NCI-H2227 (cell line): ENCODE results near the gene SRRM4.
"Not testable (repeated sequence)": the region's sequence is repeated elsewhere in the genome, so short reads cannot be mapped to it uniquely, and the experiment has no call there.

Experiments
- DNase-seq: peaks from one replicate; lab custom pipeline; 2025; ENCODE audit not compliant: unreplicated experiment; lab: John Stamatoyannopoulos, UW

Gene SRRM4

GRCh38 chr12:119068129-119068856 lies 87.0 kb downstream of the SRRM4 start:
- no peak for DNase-seq

- peak; percentile 33 for DNase-seq
Measured at GRCh38 chr12:119069147-119069642, 87.9 kb downstream of the SRRM4 start.

GRCh38 chr12:119071176-119071575 lies 89.8 kb downstream of the SRRM4 start:
- no peak for DNase-seq

GRCh38 chr12:119071638-119072231 lies 90.4 kb downstream of the SRRM4 start:
- DNase-seq = no peak

DNA sequence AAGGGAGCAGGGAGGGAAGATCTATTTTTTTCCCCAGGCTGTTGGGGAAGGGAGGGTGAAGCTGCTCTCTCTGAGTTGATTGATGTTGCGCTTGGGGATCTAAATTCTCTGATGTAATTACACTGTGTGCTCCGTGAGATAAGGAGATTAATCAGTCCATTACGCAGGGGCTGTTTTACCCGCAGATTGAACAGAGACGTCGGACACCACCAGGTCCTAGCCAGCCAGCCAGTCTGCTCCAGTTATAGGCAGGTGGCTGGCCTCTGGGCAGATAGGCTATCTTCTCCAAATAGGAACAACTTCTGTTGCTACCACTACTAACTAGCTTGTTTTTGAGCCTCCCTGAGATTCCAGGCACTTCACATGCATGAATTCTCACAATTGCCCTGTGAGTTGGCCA lies 91.1 kb downstream of the SRRM4 start:
- DNase-seq = peak; percentile 32

GRCh38 chr12:119075222-119075787 lies 94.0 kb downstream of the SRRM4 start:
- DNase-seq = no peak

DNA sequence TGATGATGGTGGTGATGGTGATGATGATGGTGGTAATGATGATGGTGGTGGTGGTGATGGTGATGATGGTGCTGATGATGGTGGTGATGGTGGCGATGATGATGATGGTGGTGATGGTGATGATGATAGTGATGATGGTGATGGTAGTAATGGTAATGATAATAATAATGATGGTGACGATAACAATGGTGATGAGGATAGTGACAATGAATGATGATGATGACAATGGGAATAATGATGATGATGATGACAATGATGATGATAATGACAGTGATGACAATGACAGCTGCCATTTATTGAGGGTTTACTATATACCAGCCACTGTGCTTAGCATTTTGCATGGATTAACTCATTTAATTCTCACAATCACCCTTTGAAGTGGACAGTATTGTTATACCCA lies 94.6 kb downstream of the SRRM4 start:
- DNase-seq = no peak

GRCh38 chr12:119079530-119079929 lies 98.2 kb downstream of the SRRM4 start:
- DNase-seq = no peak

- DNase-seq = no peak
Measured at GRCh38 chr12:119082016-119082415, 100.7 kb downstream of the SRRM4 start.

DNA sequence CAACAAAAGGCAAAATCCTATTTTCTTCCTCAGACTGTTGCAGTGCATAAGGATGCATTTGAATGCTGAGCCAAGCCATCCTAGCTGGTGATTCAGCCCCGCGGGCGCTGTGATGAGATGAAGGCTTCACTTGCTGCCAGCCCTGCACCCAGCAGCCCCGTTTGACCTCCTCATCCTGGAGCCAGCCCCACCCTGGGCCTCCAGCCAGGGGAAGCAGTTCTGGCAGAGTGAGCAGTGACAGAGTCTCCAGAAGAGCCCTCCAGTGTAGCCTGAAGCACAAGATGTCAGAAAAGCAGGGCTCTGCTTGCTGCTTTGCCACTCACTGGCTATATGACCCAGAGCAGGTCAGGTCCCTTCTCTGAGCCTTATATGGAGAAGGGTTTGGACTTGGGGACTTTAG lies 101.2 kb downstream of the SRRM4 start:
- DNase-seq = peak; percentile 13

DNA sequence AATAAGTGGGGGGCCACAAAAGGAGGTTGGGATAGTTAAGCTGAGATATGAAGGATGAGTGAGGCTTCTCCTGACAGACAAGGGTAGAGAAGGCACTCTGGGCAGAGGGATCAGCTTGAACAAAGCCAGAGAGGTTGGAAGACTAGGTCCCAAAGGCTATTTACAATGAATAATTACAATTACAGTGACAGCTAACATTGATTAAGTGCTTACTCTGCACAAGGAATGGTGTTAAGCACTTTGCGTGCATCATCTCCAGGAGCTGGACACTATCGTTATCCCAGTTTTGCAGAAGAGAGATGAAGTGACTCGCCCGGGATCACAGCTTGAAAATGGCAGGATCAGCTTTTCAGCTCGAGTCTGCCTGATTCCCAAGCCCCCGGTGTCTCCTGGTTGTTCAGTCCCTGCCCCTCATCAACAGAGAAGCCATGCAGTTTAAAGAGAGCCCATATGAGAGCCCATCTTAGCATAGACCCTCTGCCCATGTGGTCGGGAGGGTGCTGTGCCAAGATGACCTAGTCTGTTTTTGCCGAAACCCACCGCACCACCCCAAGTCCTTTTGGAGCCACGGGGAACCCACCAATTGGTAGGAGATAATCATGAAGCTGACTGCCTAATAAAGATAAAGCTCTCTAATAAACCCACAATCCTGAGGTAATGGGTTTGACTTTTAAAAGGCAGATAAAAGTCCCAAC lies 107.5 kb downstream of the SRRM4 start:
- DNase-seq = peak; percentile 32

GRCh38 chr12:119089380-119090013 lies 108.2 kb downstream of the SRRM4 start:
- DNase-seq = peak; percentile 80

- DNase-seq = no peak
Measured at GRCh38 chr12:119090276-119090675, 108.9 kb downstream of the SRRM4 start.

- no peak for DNase-seq
Measured at GRCh38 chr12:119090865-119091264, 109.5 kb downstream of the SRRM4 start.

DNA sequence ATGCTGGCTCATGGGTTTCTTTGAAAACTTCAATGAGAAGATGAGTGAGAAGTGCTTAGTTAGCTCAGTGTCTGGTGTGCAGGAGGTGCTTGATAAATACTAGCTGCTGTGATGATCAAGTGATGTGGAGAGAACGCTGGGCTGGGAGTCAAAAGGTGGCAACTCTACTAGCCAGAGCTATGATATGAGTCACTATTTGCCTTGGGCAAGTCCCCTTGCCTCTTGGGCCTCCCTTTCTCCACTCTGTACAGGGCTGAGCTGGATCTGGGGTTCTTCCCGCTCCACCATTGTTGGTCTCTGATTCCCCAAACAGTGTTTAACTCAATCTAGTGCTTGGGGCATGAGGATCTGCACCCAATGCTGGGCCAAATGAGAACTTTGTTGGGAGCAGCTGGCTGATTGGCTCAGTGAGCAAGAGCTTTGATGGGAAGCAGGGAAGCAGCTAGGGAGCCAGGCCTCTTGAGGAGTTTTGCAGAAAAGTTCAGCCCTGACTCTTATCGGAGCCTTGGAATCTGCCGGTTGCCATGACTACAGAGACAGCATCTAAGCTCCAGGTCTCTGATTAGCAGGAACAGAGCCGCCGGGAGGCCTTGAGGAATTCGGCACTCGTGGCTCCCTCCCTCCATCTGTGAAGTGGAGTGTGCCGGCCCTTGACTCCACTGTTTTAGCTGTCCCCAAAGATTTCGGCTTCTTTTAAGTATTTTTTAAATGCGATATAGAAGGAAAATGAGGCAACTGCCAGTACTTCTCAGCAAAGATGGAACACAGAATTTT lies 115.3 kb downstream of the SRRM4 start:
- no peak for DNase-seq

DNA sequence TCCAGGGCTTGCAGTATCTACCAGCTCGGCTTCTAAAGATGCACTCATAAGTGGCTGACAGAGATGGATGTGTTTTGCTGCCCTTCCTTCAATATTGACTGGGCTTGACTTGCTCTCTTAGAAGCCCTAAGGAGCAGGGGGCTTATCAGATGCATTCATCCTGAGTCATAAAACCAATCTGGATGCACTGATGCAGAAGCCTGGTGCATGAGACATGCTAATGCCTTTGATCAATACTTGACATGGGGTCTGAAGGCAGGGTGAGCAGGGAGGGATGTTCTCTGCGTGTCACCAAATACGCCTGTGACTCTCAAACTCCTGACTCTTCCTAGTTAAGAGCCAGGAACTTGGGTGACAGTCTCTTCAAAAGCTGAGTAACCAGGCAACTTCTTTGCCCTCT lies 119.6 kb downstream of the SRRM4 start:
- no peak for DNase-seq

- no peak for DNase-seq
Measured at GRCh38 chr12:119102274-119102673, 120.9 kb downstream of the SRRM4 start.

DNA sequence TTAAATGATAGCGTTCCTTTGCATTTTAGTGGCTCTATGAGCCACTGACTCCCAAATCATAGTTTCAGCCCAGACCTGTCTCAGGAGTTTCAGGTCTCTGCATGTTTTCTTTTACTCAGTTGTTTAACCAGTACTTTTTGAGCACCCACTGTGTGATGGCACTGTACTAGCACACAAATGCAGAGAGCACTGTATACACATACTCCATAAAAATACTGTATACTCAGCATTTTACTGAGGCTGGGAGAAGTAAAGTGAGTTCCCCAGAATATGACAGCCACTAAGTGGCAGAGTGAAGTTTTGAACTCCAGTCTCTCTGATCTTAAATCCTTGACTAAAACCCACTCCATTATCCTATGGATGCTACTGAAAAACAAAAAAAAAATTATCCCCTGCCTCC lies 121.4 kb downstream of the SRRM4 start:
- DNase-seq = no peak

- DNase-seq = not testable (repeated sequence)
Measured at GRCh38 chr12:119104969-119105368, 123.6 kb downstream of the SRRM4 start.

DNA sequence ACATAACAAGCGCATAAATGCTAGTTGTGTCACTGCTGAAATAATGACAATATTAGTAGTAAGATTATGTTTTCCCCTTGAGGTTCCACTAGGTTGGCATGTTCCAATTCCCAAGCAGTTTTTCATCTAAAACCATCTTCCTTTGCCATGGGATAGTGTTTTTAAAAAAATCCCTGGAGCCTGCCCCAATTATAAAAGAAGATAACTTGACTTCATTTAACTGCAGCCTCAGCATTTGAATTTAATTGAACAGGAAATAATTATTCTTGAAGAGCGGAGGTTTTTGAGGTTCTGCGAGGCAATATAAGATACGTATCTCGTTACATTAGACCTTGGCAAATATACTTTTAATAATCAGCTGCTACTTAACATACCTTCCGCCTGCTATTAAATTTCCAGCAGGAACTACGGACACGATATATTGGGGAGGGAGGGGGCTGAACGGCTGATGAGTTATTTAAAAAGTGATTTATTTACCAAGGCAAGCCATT lies 132.2 kb downstream of the SRRM4 start:
- DNase-seq = no peak
